Breast epithelium (tissue), 4 donors: ENCODE data around the gene ENO4. TPM values are rescaled to one million over a fixed set of nuclear protein-coding genes. Genes with fewer than 3 reads are reported as not detected.

Experiments
- DNase-seq, 2 donors: peaks; one replicate each; pipeline ENCODE4 v3.0.0-alpha.2; 2019; ENCODE audit warnings: low spot score in 2 of 2
- H3K27ac ChIP-seq, 2 donors: fragments of 200-600 bp; sonication (generic) in 1 of 2; one replicate each; pipeline ENCODE4 v1.5.1; 2016 to 2019; ENCODE audit warnings: mild to moderate bottlenecking in 1 of 2
- H3K27me3 ChIP-seq, 2 donors: fragments of 200-600 bp; sonication (generic) in 1 of 2; one replicate each; pipeline versions ENCODE4 v1.5.1 to v1.6.0; 2017 to 2019; ENCODE audit warnings: control low read depth in 1 of 2, mild to moderate bottlenecking in 1 of 2
- H3K36me3 ChIP-seq: fragments of 200-600 bp; one replicate; pipeline ENCODE4 v1.5.1; 2019
- H3K4me1 ChIP-seq, 2 donors: fragments of 200-600 bp; sonication (generic); one replicate each; pipeline ENCODE4 v1.5.1; 2016 to 2019; ENCODE audit warnings: control low read depth in 1 of 2
- H3K4me3 ChIP-seq, 3 donors: fragments of 200-600 bp; sonication (generic); 1 replicate in 2 of 3; 2 replicates in 1 of 3; pipeline ENCODE4 v1.5.1; 2016 to 2019; ENCODE audit warnings: mild to moderate bottlenecking in 3 of 3, moderate library complexity in 2 of 3
- H3K9me3 ChIP-seq, 2 donors: fragments of 200-600 bp; sonication (generic) in 1 of 2; one replicate each; pipeline ENCODE4 v1.5.1; 2016 to 2019; ENCODE audit warnings: control low read depth in 1 of 2
- CTCF ChIP-seq, 3 donors: fragments of 450-650 bp; IDR thresholded peaks; one replicate each; pipeline ENCODE4 v1.5.1; 2016 to 2017; ENCODE audit warnings: antibody characterized with exemption in 3 of 3, mild to moderate bottlenecking in 3 of 3, moderate library complexity in 3 of 3
- POLR2A ChIP-seq: fragments of 450-650 bp; IDR thresholded peaks from one replicate; pipeline ENCODE4 v1.6.1; 2016; ENCODE audit warnings: antibody characterized with exemption, mild to moderate bottlenecking, moderate library complexity
- POLR2AphosphoS5 ChIP-seq, 3 donors: sonication (generic); formaldehyde crosslinking; IDR thresholded peaks; one replicate each; pipeline ENCODE4 v1.6.1; 2017; ENCODE audit warnings: antibody characterized with exemption in 3 of 3
- intact Hi-C: fragments of 100-400 bp; cut with DNase I; formaldehyde crosslinking; loops from one replicate; pipeline ENCODE4 v1.15.1; 2023; ENCODE audit warnings: low total_unique reads
- total RNA-seq, 3 donors: library from RNA; depleted of rRNA; stranded (reverse); fragments of >200 nt; gene quantifications; one replicate each; pipeline ENCODE4 v1.1.0, GENCODE V29; 2016

The ENO4 gene
- total RNA-seq, 3 donors from 2014 or later: 0.16 to 1.9 (median 0.66) TPM

- no peak overlapping the region for H3K4me3 ChIP-seq
- H3K27ac ChIP-seq: no peak overlapping the region
- H3K36me3 ChIP-seq: no peaks in the 10 kb centered on the region
- intact Hi-C loops: no loop called here
- no peaks in the 10 kb centered on the region for H3K4me1 ChIP-seq
- no peak for DNase-seq
- H3K27me3 ChIP-seq: peaks cover 0 to 4% of the 10 kb centered on the region in 2 donors
- TF ChIP-seq POLR2AphosphoS5 (IDR thresholded peaks at IDR 0.05): no peak
- no peak for TF ChIP-seq POLR2A
- no peak for TF ChIP-seq CTCF (IDR thresholded peaks at IDR 0.05)
- H3K9me3 ChIP-seq: no peaks in the 10 kb centered on the region
Measured at GRCh38 chr10:116803451-116804249, 45.6 kb upstream of the ENO4 start.

GRCh38 chr10:116808706-116809105 lies 40.6 kb upstream of the ENO4 start:
- Histone ChIP-seq H3K9me3 (no peaks in the 10 kb centered on the region), H3K36me3 (no peaks in the 10 kb centered on the region), H3K4me3 (no peak overlapping the region), H3K4me1 (no peaks in the 10 kb centered on the region), H3K27me3 (peaks cover 0 to 21% of the 10 kb centered on the region in 2 donors), H3K27ac (no peak overlapping the region)
- intact Hi-C loops: loop anchor here (5.0 kb wide), 1 partner anchor 636 kb away; no protein-coding TSS in a partner anchor
- no peak for DNase-seq
- no peak for TF ChIP-seq POLR2A
- no peak for TF ChIP-seq POLR2AphosphoS5 (IDR thresholded peaks at IDR 0.05)
- no peak for TF ChIP-seq CTCF (IDR thresholded peaks at IDR 0.05)

GRCh38 chr10:116809483-116810119 lies 39.7 kb upstream of the ENO4 start:
- peaks cover 0 to 24% of the 10 kb centered on the region in 2 donors for H3K27me3 ChIP-seq
- H3K4me1 ChIP-seq: no peaks in the 10 kb centered on the region
- H3K9me3 ChIP-seq: no peaks in the 10 kb centered on the region
- DNase-seq: no peak
- no peak overlapping the region for H3K27ac ChIP-seq
- H3K4me3 ChIP-seq: peak overlapping the region in 1 of 3 donors; percentile 19
- intact Hi-C loops: loop anchor here (5.0 kb wide), 1 partner anchor 637 kb away; no protein-coding TSS in a partner anchor
- TF ChIP-seq CTCF (IDR thresholded peaks at IDR 0.05) (no peak), POLR2AphosphoS5 (IDR thresholded peaks at IDR 0.05) (no peak), POLR2A (no peak)
- H3K36me3 ChIP-seq: no peaks in the 10 kb centered on the region

- DNase-seq: no peak
- TF ChIP-seq POLR2AphosphoS5 (IDR thresholded peaks at IDR 0.05): no peak
- Histone ChIP-seq H3K9me3 (no peaks in the 10 kb centered on the region), H3K27ac (no peak overlapping the region), H3K36me3 (no peaks in the 10 kb centered on the region), H3K4me3 (peak overlapping the region in 1 of 3 donors; percentile 19), H3K27me3 (peaks cover 0 to 27% of the 10 kb centered on the region in 2 donors), H3K4me1 (no peaks in the 10 kb centered on the region)
- intact Hi-C loops: no loop called here
Measured at GRCh38 chr10:116810120-116810500, 39.2 kb upstream of the ENO4 start.

- Histone ChIP-seq H3K9me3 (no peaks in the 10 kb centered on the region), H3K36me3 (no peaks in the 10 kb centered on the region), H3K4me3 (no peak overlapping the region), H3K27ac (no peak overlapping the region), H3K27me3 (peaks cover 0 to 34% of the 10 kb centered on the region in 2 donors), H3K4me1 (no peaks in the 10 kb centered on the region)
- intact Hi-C loops: no loop called here
- TF ChIP-seq POLR2A (no peak), CTCF (IDR thresholded peaks at IDR 0.05) (no peak), POLR2AphosphoS5 (IDR thresholded peaks at IDR 0.05) (no peak)
- DNase-seq: no peak
Measured at GRCh38 chr10:116810895-116811294, 38.4 kb upstream of the ENO4 start.
